IPS DF 6.9 (cell line): ENCODE results near the gene FAM25C.
"Not testable (repeated sequence)": the region's sequence is repeated elsewhere in the genome, so short reads cannot be mapped to it uniquely, and the experiment has no call there.

Source experiments
- DNase-seq: peaks from one replicate; pipeline ENCODE4 v3.0.0-alpha.2; 2013; ENCODE audit warnings: low read depth, low spot score
- H3K27ac ChIP-seq: one replicate; pipeline ENCODE4 v1.5.1; 2013; ENCODE audit warnings: low read length, control low read depth
- H3K27me3 ChIP-seq: 2 replicates; pipeline ENCODE4 v1.6.1; 2013; ENCODE audit warnings: mild to moderate bottlenecking, low read length; ENCODE audit not compliant: control insufficient read depth, insufficient read depth
- H3K36me3 ChIP-seq: 2 replicates; pipeline ENCODE4 v1.6.1; 2013; ENCODE audit warnings: low read length; ENCODE audit not compliant: control insufficient read depth, insufficient read depth
- H3K4me1 ChIP-seq: 2 replicates; pipeline ENCODE4 v1.6.1; 2013; ENCODE audit warnings: low read length; ENCODE audit not compliant: control insufficient read depth, insufficient read depth
- H3K4me3 ChIP-seq: 2 replicates; pipeline ENCODE4 v1.5.1; 2013; ENCODE audit warnings: mild to moderate bottlenecking, low read length
- H3K9me3 ChIP-seq: 2 replicates; pipeline ENCODE4 v1.6.1; 2013; ENCODE audit warnings: low read length, inconsistent platforms; ENCODE audit not compliant: control insufficient read depth, insufficient read depth
- WGBS: extraction: QIAGEN DNeasy Blood & Tissue Kit; methylation state at CpG from one replicate; pipeline ENCODE4 v1.1.7; 2013; ENCODE audit warnings: mixed read lengths, missing lambda C conversion rate; ENCODE audit not compliant: insufficient read length, insufficient coverage; 5-methylcytosine and 5-hydroxymethylcytosine counted together

FAM25C gene

DNA sequence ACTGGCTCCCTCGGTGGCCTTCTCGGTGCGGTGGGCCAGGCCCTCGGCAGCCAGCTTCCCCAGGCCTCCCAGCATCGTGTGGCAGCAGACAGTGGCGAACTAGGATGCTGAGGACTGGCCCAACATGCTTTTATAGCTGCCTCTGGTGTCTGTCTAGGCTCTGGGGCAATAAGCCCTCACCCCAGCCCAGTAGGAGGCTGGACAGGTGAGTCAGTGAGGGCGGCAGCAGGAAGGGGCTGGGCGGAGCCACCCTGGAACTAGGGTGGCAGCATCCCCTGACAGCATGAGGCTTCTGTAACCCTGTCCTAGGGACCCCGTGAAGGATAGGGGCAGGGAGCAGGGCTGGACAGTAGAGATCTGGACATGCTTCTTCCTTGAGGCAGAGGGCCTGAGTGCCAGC lies at the start of gene FAM25C:
Gene FAM25C (minus strand): TSS at position 101 of the 400 bp plus-strand sequence. CDS start 26 bp downstream, at position 75.
- H3K4me1 ChIP-seq, H3K27me3 ChIP-seq, H3K9me3 ChIP-seq, H3K36me3 ChIP-seq, DNase-seq, H3K27ac ChIP-seq, H3K4me3 ChIP-seq: not testable (repeated sequence)
- no CpG with 5 or more reads among the region's 9 CpGs for WGBS

GRCh38 chr10:48044557-48044956 lies 45.0 kb upstream of the FAM25C start:
- H3K36me3 ChIP-seq, H3K9me3 ChIP-seq, DNase-seq, H3K27me3 ChIP-seq, H3K4me1 ChIP-seq, H3K4me3 ChIP-seq, H3K27ac ChIP-seq: not testable (repeated sequence)
- WGBS = no CpG with 5 or more reads among the region's 3 CpGs

DNA sequence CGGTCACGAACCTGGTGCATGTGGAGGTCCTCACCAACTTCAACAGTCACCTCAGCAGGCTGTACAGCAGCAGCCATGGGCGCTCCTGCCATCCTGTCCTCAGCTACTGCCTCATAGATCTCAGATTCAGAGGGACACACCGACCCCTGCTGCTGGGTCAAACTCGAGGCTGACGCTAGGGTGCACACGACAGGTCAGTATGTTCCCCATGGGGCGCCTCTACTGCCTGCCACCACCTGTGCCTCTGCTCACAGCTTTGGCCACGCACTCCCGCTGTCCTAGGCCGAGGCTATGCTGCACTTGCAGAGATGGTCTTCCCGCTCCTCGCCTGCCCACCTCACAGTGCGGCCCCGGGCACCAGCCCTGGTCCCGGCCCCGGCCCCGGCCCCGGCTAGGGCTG lies 31.8 kb upstream of the FAM25C start:
- H3K9me3 ChIP-seq, H3K36me3 ChIP-seq, H3K27ac ChIP-seq, H3K4me1 ChIP-seq, H3K27me3 ChIP-seq, DNase-seq, H3K4me3 ChIP-seq: not testable (repeated sequence)
- no CpG with 5 or more reads among the region's 19 CpGs for WGBS

- H3K36me3 ChIP-seq, DNase-seq, H3K9me3 ChIP-seq, H3K27me3 ChIP-seq, H3K4me1 ChIP-seq, H3K4me3 ChIP-seq, H3K27ac ChIP-seq: not testable (repeated sequence)
- no CpG with 5 or more reads among the region's 6 CpGs for WGBS
Measured at GRCh38 chr10:48002306-48002705, 2.7 kb upstream of the FAM25C start.

DNA sequence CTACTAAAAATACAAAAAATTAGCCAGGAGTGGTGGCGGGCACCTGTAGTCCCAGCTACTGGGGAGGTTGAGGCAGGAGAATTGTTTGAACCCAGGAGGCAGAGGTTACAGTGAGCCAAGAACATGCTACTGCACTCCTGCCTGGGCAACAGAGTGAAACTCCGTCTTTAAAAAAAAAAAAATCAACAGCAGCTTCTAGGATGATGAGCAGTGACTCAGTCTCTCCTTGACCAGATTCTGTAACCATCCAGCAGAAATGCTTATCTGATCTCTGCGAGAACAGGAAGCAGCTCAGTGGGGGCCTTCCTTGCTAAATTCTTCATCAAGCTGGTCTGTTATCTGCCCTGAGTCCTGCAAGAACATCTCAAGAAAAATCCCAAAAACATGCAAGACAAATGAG lies 5.5 kb downstream of the FAM25C start:
- not testable (repeated sequence) for H3K9me3 ChIP-seq, H3K27me3 ChIP-seq, H3K27ac ChIP-seq, H3K4me1 ChIP-seq, H3K36me3 ChIP-seq, H3K4me3 ChIP-seq, DNase-seq
- no CpG with 5 or more reads among the region's 3 CpGs for WGBS

GRCh38 chr10:47992560-47992959 lies 7.0 kb downstream of the FAM25C start:
- H3K27ac ChIP-seq, H3K9me3 ChIP-seq: not testable (repeated sequence)

GRCh38 chr10:47991706-47992105 lies 7.9 kb downstream of the FAM25C start:
- not testable (repeated sequence) for DNase-seq, H3K4me3 ChIP-seq, H3K4me1 ChIP-seq, H3K36me3 ChIP-seq, H3K9me3 ChIP-seq, H3K27ac ChIP-seq, H3K27me3 ChIP-seq
- no CpG with 5 or more reads among the region's 12 CpGs for WGBS

More at GRCh38 chr10:47992560-47992959, 7.0 kb downstream of the FAM25C start:
- H3K27me3 ChIP-seq, H3K4me3 ChIP-seq, DNase-seq, H3K4me1 ChIP-seq, H3K36me3 ChIP-seq: not testable (repeated sequence)
- no CpG with 5 or more reads among the region's 11 CpGs for WGBS

DNA sequence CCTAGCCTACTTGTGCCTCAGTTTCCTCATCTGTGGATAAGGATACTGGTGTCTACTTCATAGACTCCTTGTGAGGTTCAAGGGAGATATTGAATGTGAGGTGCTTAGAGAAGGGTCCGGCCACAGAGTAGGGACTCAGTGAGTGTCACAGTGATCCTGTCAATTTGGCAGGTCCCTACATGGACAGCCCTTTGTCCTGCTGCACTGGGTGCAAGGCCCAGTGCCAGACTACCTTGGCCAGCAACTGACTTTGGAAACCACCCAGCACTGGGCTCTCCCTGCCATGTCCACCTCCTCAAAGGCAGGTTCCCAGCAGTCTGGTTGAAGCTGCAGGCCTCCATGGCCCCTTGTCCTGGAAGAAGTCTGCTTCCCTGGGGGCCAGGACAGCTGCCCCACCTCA lies 9.5 kb downstream of the FAM25C start:
- no CpG with 5 or more reads among the region's 1 CpG for WGBS
- H3K4me3 ChIP-seq, DNase-seq, H3K9me3 ChIP-seq, H3K36me3 ChIP-seq, H3K27ac ChIP-seq, H3K4me1 ChIP-seq, H3K27me3 ChIP-seq: not testable (repeated sequence)

DNA sequence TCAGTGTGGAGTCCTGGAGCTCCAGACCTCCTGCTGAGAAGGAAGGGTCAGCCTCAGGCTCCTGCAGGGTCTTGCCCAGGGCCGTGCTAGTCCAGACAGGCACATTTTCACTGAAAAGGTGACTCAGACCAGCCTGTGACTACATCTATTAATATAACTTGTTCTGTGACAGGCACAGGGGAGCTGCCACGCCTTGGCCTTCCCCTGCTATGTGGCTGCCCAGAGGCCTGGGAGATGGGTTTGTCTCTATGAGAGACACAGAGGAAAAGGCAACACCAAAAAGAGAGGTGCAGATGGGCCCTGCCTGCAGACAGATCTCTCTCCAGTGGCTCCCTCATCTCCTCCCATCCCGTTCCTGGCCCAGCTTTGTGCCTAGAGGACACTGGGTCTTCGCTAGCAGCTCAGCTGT lies 10.0 kb downstream of the FAM25C start:
- H3K4me3 ChIP-seq, H3K27ac ChIP-seq, H3K36me3 ChIP-seq, H3K9me3 ChIP-seq, H3K27me3 ChIP-seq, H3K4me1 ChIP-seq, DNase-seq: not testable (repeated sequence)
- no CpG with 5 or more reads among the region's 4 CpGs for WGBS

DNA sequence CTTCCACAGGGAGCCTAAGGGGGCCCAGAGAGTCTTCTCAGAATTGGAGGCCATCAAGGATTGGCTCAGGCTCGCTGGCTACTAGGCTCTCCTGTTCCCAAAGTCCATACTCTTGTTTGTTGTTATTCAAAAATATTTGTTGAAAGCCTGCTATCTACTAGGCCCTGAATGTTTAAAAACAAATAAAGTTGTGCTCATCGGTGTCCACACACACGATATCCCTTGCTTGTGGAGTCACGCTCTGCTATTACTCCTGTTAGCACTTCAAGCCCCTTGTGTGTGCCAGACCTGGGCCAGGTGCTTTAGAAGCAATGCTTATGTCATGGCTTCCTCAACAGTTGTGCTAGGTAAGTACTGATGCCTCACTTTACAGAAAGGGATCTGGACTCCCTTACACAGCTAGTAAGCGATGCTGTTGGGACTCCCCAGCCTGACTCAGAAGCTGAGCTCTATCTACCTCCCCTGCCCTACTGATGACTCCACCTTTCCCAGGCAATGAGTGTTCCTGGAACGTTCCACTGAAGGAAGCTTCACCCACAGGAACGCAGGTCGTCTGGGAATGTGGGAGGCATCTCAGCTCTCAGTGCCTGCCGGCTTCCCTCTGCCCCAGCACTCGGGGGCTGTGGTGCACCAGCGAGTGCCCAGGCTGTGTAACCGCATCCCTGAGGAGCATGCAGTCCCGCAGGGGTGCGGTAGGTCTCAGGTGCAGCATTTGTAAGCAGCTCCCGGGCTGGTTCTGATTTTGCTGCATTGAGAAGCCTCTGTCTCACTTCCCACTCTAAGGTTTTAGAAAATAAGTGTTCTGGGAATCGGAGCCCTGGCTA lies 10.7 kb downstream of the FAM25C start:
- not testable (repeated sequence) for H3K4me1 ChIP-seq, H3K4me3 ChIP-seq, H3K27ac ChIP-seq, H3K27me3 ChIP-seq, DNase-seq, H3K36me3 ChIP-seq, H3K9me3 ChIP-seq
- no CpG with 5 or more reads among the region's 16 CpGs for WGBS

- no CpG with 5 or more reads among the region's 6 CpGs for WGBS
Measured at GRCh38 chr10:47987952-47988351, 11.6 kb downstream of the FAM25C start.

More at GRCh38 chr10:47987952-47988351, 11.6 kb downstream of the FAM25C start:
- H3K9me3 ChIP-seq, H3K36me3 ChIP-seq, H3K4me1 ChIP-seq, H3K27me3 ChIP-seq, DNase-seq, H3K27ac ChIP-seq, H3K4me3 ChIP-seq: not testable (repeated sequence)
